OCI-LY3 (cell line): ENCODE measurements around the gene KARS1.

Source experiments
- H2AFZ ChIP-seq: fragments of 200-600, 300-600 bp; shearing (Covaris generic); 2 replicates; pipeline ENCODE4 v1.6.0; 2014; ENCODE audit warnings: antibody characterized with exemption, low read depth, low read length
- H3K27ac ChIP-seq: fragments of 200-600, 300-600 bp; sonication (generic); 2 replicates; pipeline ENCODE4 v1.5.1; 2014; ENCODE audit warnings: mild to moderate bottlenecking, low read length, moderate library complexity, mixed read lengths
- H3K27me3 ChIP-seq: fragments of 200-600, 300-600 bp; sonication (generic); 2 replicates; pipeline ENCODE4 v1.6.1; 2014; ENCODE audit warnings: low read depth, low read length, mixed read lengths
- H3K36me3 ChIP-seq: fragments of 200-600, 300-600 bp; sonication (generic); replicated peaks from 2 replicates; pipeline ENCODE3; 2014; ENCODE audit warnings: low read depth, low read length, mixed read lengths
- H3K4me1 ChIP-seq: fragments of 300-600, 200-600 bp; sonication (generic); 2 replicates; pipeline ENCODE4 v1.6.1; 2014; ENCODE audit warnings: low read length, mixed read lengths
- H3K4me2 ChIP-seq: fragments of 200-600, 300-600 bp; sonication (generic); 2 replicates; pipeline ENCODE4 v1.6.1; 2014; ENCODE audit warnings: low read length, mixed read lengths
- H3K4me3 ChIP-seq: fragments of 300-600, 200-600 bp; sonication (generic); 2 replicates; pipeline ENCODE4 v1.5.1; 2014; ENCODE audit warnings: antibody characterized with exemption, mild to moderate bottlenecking, low read length, moderate library complexity
- H3K79me2 ChIP-seq: fragments of 300-600, 200-600 bp; shearing (Covaris generic); 2 replicates; pipeline ENCODE4 v1.6.1; 2014; ENCODE audit warnings: mild to moderate bottlenecking, low read length, mixed read lengths
- H3K9ac ChIP-seq: fragments of 300-600, 200-600 bp; shearing (Covaris generic); 2 replicates; pipeline ENCODE4 v1.6.0; 2014; ENCODE audit warnings: mild to moderate bottlenecking, low read length, moderate library complexity
- H3K9me3 ChIP-seq: fragments of 200-600, 300-600 bp; shearing (Covaris generic); 2 replicates; pipeline ENCODE4 v1.6.1; 2014; ENCODE audit warnings: low read length, mixed read lengths; ENCODE audit not compliant: insufficient read depth
- H4K20me1 ChIP-seq: fragments of 200-600, 300-600 bp; sonication (generic); 2 replicates; pipeline ENCODE4 v1.6.1; 2016; ENCODE audit warnings: low read length, mixed read lengths; ENCODE audit not compliant: insufficient read depth
- EZH2phosphoT487 ChIP-seq: fragments of 200-600 bp; shearing (Covaris generic); IDR thresholded peaks from 2 replicates; pipeline ENCODE4 v1.6.1; 2018; ENCODE audit warnings: antibody characterized with exemption, mixed run types, low read depth
- TF ChIP-seq, protein P1 (sequence below): fragments of 200-600, 300-600 bp; sonication (generic); IDR thresholded peaks from 2 replicates; pipeline ENCODE4 v1.5.1; 2014; ENCODE audit warnings: antibody characterized with exemption, low read length, low read depth

The KARS1 gene

GRCh38 chr16:75660321-75660720 is 12.9 kb upstream of the KARS1 start:
- Histone ChIP-seq H3K4me3 (no peak overlapping the region), H3K27me3 (no peaks in the 10 kb centered on the region), H3K4me2 (no peak overlapping the region), H3K4me1 (no peaks in the 10 kb centered on the region), H3K79me2 (no peaks in the 10 kb centered on the region), H3K36me3 (peaks cover 41% of the 10 kb centered on the region), H4K20me1 (0 out of 2 replicates have a peak, but pooled peaks cover 4% of the 10 kb centered on the region), H3K9ac (no peak overlapping the region), H3K9me3 (no peaks in the 10 kb centered on the region), H3K27ac (no peak overlapping the region), H2AFZ (no peak overlapping the region)
- TF ChIP-seq, protein P1, sequence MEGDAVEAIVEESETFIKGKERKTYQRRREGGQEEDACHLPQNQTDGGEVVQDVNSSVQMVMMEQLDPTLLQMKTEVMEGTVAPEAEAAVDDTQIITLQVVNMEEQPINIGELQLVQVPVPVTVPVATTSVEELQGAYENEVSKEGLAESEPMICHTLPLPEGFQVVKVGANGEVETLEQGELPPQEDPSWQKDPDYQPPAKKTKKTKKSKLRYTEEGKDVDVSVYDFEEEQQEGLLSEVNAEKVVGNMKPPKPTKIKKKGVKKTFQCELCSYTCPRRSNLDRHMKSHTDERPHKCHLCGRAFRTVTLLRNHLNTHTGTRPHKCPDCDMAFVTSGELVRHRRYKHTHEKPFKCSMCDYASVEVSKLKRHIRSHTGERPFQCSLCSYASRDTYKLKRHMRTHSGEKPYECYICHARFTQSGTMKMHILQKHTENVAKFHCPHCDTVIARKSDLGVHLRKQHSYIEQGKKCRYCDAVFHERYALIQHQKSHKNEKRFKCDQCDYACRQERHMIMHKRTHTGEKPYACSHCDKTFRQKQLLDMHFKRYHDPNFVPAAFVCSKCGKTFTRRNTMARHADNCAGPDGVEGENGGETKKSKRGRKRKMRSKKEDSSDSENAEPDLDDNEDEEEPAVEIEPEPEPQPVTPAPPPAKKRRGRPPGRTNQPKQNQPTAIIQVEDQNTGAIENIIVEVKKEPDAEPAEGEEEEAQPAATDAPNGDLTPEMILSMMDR, result no peak
- TF ChIP-seq EZH2phosphoT487, result no peak

DNA sequence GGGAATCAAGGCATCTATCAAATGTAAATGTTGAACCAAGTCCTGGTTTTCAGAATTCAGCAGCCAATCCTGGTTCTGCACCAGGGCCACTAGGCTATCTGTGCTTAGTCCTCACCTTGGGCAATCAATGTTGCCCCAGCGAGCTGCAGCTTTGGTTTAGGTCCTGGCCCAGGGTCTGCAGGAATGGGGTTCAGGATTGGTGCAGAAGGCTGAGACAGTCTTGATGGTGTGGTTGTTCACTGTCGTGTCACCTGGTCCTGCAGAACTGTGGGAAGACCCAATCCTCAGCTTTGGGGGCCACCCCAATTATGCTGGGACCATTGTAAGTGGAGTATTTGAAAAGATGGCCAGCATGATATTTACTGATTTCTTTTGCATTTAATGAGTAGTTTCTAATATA is 10.7 kb upstream of the KARS1 start:
- peaks cover 6% of the 10 kb centered on the region for H3K79me2 ChIP-seq
- no peaks in the 10 kb centered on the region for H3K9me3 ChIP-seq
- peaks cover 46% of the 10 kb centered on the region for H3K36me3 ChIP-seq
- TF ChIP-seq EZH2phosphoT487, result no peak
- TF ChIP-seq, protein P1, result no peak
- H3K4me3 ChIP-seq, result no peak overlapping the region
- H3K4me2 ChIP-seq, result no peak overlapping the region
- H4K20me1 ChIP-seq, result peaks cover 11% of the 10 kb centered on the region
- H3K27me3 ChIP-seq, result no peaks in the 10 kb centered on the region
- H3K27ac ChIP-seq, result no peak overlapping the region
- no peak overlapping the region for H3K9ac ChIP-seq
- no peak overlapping the region for H2AFZ ChIP-seq
- no peaks in the 10 kb centered on the region for H3K4me1 ChIP-seq

- H3K36me3 ChIP-seq, result peaks cover 41% of the 10 kb centered on the region
- no peak overlapping the region for H3K4me3 ChIP-seq
- H3K4me1 ChIP-seq, result peaks cover 33% of the 10 kb centered on the region
- no peak overlapping the region for H2AFZ ChIP-seq
- TF ChIP-seq, protein P1, result no peak
- TF ChIP-seq EZH2phosphoT487, result no peak
- no peaks in the 10 kb centered on the region for H3K27me3 ChIP-seq
- H4K20me1 ChIP-seq, result peaks cover 46% of the 10 kb centered on the region
- H3K9ac ChIP-seq, result no peak overlapping the region
- H3K9me3 ChIP-seq, result no peaks in the 10 kb centered on the region
- H3K27ac ChIP-seq, result no peak overlapping the region
- H3K4me2 ChIP-seq, result no peak overlapping the region
- peaks cover 49% of the 10 kb centered on the region for H3K79me2 ChIP-seq
Measured at GRCh38 chr16:75653922-75654321, 6.5 kb upstream of the KARS1 start.

- peak overlapping the region; percentile 54; the same call in 1 of the 2 replicates for H2AFZ ChIP-seq
- peak overlapping the region; percentile 98 for H3K4me2 ChIP-seq
- peaks cover 98% of the 10 kb centered on the region for H3K79me2 ChIP-seq
- H4K20me1 ChIP-seq, result peaks cover 48% of the 10 kb centered on the region
- peak overlapping the region; percentile 96 for H3K4me3 ChIP-seq
- peak overlapping the region; percentile 89 for H3K27ac ChIP-seq
- H3K9ac ChIP-seq, result peak overlapping the region; percentile 96
- peaks cover 26% of the 10 kb centered on the region for H3K36me3 ChIP-seq
- TF ChIP-seq EZH2phosphoT487, result no peak
- TF ChIP-seq, protein P1, result no peak
- peaks cover 48% of the 10 kb centered on the region for H3K4me1 ChIP-seq
- H3K9me3 ChIP-seq, result no peaks in the 10 kb centered on the region
- H3K27me3 ChIP-seq, result no peaks in the 10 kb centered on the region
Measured at GRCh38 chr16:75648265-75649076, 1.0 kb upstream of the KARS1 start.
